ENCODE results near the gene ORC5. TPM values are rescaled to one million over a fixed set of nuclear protein-coding genes. Genes with fewer than 3 reads are reported as not detected.
"Not testable (repeated sequence)": the region's sequence is repeated elsewhere in the genome, so short reads cannot be mapped to it uniquely, and the experiment has no call there.

Gene ORC5
- total RNA-seq, 1 experiment from 2014 or later, result 25.4 TPM

DNA sequence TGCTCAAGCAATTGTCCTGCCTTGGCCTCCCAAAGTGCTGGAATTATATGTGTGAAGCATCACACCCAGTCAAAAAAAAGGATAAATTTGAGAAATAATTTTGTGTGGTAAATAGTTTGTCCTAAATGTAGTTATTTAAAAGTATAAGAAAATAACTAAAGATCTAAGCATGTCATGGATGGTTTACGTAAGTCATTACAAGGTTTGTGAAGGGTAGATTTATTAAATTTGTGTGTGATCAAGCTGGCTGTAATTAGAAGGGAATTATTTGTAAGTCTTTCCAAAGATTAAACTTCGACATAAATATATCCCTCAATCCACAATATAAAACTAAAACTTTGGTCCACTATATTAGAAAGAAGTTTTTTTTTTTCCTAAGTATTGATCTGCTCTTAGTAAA is 28.6 kb downstream of the ORC5 start:
- ChIA-PET CTCF (no interaction called here), POLR2A (no interaction called here)
- H3K4me1 Mint-ChIP-seq (ENCODE audit: insufficient read depth, unreplicated experiment), result no peaks in the 10 kb centered on the region
- no peaks in the 10 kb centered on the region for H3K9me3 Mint-ChIP-seq (ENCODE audit: unreplicated experiment)
- intact Hi-C loops (cut with micrococcal nuclease), result no loop called here
- no TSS peak for BruUV-seq (replicated peaks)
- TF ChIP-seq CTCF (IDR thresholded peaks at IDR 0.05; ENCODE audit: unreplicated experiment), result no peak
- no peak overlapping the region for H3K4me3 Mint-ChIP-seq (ENCODE audit: unreplicated experiment)
- peak; percentile 6 for DNase-seq (ENCODE audit: unreplicated experiment)
- H3K27me3 Mint-ChIP-seq (ENCODE audit: insufficient read depth, unreplicated experiment), result no peaks in the 10 kb centered on the region
- peaks cover 56% of the 10 kb centered on the region for H3K36me3 Mint-ChIP-seq (ENCODE audit: insufficient read depth, unreplicated experiment)
- H3K27ac Mint-ChIP-seq (ENCODE audit: low read depth, unreplicated experiment), result no peak overlapping the region

- POLR2A ChIA-PET, result interaction anchor here (1.4 kb wide), 1 partner anchor 16 kb away, joined by 6 read pairs; no protein-coding TSS in a partner anchor
- intact Hi-C loops (cut with micrococcal nuclease); DNase-seq (ENCODE audit: unreplicated experiment); BruUV-seq (replicated peaks); H3K27me3 Mint-ChIP-seq (ENCODE audit: insufficient read depth, unreplicated experiment); H3K27ac Mint-ChIP-seq (ENCODE audit: low read depth, unreplicated experiment); H3K4me3 Mint-ChIP-seq (ENCODE audit: unreplicated experiment); H3K9me3 Mint-ChIP-seq (ENCODE audit: unreplicated experiment); H3K4me1 Mint-ChIP-seq (ENCODE audit: insufficient read depth, unreplicated experiment): not testable (repeated sequence)
- CTCF ChIA-PET, result interaction anchor here (0.6 to 0.8 kb wide), 2 partner anchors 731 to 743 kb away, joined by 3 read pairs; no protein-coding TSS in a partner anchor
- peaks cover 50% of the 10 kb centered on the region for H3K36me3 Mint-ChIP-seq (ENCODE audit: insufficient read depth, unreplicated experiment)
Measured at GRCh38 chr7:104177565-104178083, 30.2 kb downstream of the ORC5 start.

GRCh38 chr7:104176332-104176731 is 31.5 kb downstream of the ORC5 start:
- no peaks in the 10 kb centered on the region for H3K9me3 Mint-ChIP-seq (ENCODE audit: unreplicated experiment)
- H3K27ac Mint-ChIP-seq (ENCODE audit: low read depth, unreplicated experiment), result no peak overlapping the region
- no peak for DNase-seq (ENCODE audit: unreplicated experiment)
- H3K4me3 Mint-ChIP-seq (ENCODE audit: unreplicated experiment), result no peak overlapping the region
- no peaks in the 10 kb centered on the region for H3K4me1 Mint-ChIP-seq (ENCODE audit: insufficient read depth, unreplicated experiment)
- BruUV-seq (replicated peaks), result no TSS peak
- H3K36me3 Mint-ChIP-seq (ENCODE audit: insufficient read depth, unreplicated experiment), result peaks cover 37% of the 10 kb centered on the region
- no peaks in the 10 kb centered on the region for H3K27me3 Mint-ChIP-seq (ENCODE audit: insufficient read depth, unreplicated experiment)
- no peak for TF ChIP-seq CTCF (IDR thresholded peaks at IDR 0.05; ENCODE audit: unreplicated experiment)
- ChIA-PET CTCF (interaction anchor here (0.6 to 1.4 kb wide), 5 partner anchors 10 to 671 kb away, joined by 3 to 5 read pairs (median 4); no protein-coding TSS in a partner anchor), POLR2A (interaction anchor here (0.9 to 1.4 kb wide), 2 partner anchors 15 to 32 kb away, joined by 5 to 6 read pairs; no protein-coding TSS in a partner anchor)
- intact Hi-C loops (cut with micrococcal nuclease), result no loop called here

- Mint-ChIP-seq H3K36me3 (ENCODE audit: insufficient read depth, unreplicated experiment) (peaks cover 29% of the 10 kb centered on the region), H3K4me3 (ENCODE audit: unreplicated experiment) (no peak overlapping the region), H3K27ac (ENCODE audit: low read depth, unreplicated experiment) (no peak overlapping the region), H3K27me3 (ENCODE audit: insufficient read depth, unreplicated experiment) (no peaks in the 10 kb centered on the region), H3K4me1 (ENCODE audit: insufficient read depth, unreplicated experiment) (no peaks in the 10 kb centered on the region), H3K9me3 (ENCODE audit: unreplicated experiment) (no peaks in the 10 kb centered on the region)
- POLR2A ChIA-PET, result no interaction called here
- BruUV-seq (replicated peaks), result no TSS peak
- DNase-seq (ENCODE audit: unreplicated experiment), result no peak
- TF ChIP-seq CTCF (IDR thresholded peaks at IDR 0.05; ENCODE audit: unreplicated experiment), result no peak
- intact Hi-C loops (cut with micrococcal nuclease), result no loop called here
- CTCF ChIA-PET, result interaction anchor here (0.7 to 1.4 kb wide), 2 partner anchors 672 to 698 kb away, joined by 3 to 5 read pairs; no protein-coding TSS in a partner anchor
Measured at GRCh38 chr7:104175361-104175984, 32.3 kb downstream of the ORC5 start.
